ENCODE data around the gene EXOC4.

The EXOC4 gene

GRCh38 chr7:134104166-134104565 lies 851.3 kb downstream of the EXOC4 start:
- DNase-seq: no peak

- no peak for DNase-seq
Observed at GRCh38 chr7:134105841-134106240, 853.0 kb downstream of the EXOC4 start.

GRCh38 chr7:134108802-134109201 lies 855.9 kb downstream of the EXOC4 start:
- DNase-seq: no peak

DNA sequence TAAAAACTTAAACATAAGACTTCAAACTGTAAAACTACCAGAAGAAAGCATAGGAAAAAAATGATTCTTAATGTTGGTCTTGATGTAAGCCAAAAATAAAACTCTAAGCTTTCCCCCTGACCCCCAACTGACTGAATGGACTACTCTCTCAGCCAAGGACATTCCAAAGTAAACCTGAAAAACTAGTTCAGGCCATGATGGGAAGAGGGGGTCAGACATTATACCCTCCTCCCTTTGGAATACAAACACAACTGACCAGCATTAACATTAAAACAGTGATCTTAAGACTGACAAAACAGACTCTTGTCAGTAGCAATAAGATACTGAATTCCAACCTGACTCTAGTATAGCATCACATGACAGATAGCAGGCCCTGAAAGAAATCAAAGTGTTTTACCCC lies 860.8 kb downstream of the EXOC4 start:
- DNase-seq: no peak

GRCh38 chr7:134114992-134115391 lies 862.1 kb downstream of the EXOC4 start:
- no peak for DNase-seq

Measured in NCI-H524 treated with DMSO at 0.1 percent for 48 hours (cell line).